C4-2B (cell line): ENCODE data around the gene ROM1.
"Not testable (repeated sequence)": the region's sequence is repeated elsewhere in the genome, so short reads cannot be mapped to it uniquely, and the experiment has no call there.

Experiments used
- H3K27ac ChIP-seq: fragments of 450-650 bp; 2 replicates; pipeline ENCODE4 v1.5.1; 2017
- ZFX ChIP-seq: fragments of 450-650 bp; IDR thresholded peaks from 2 replicates; pipeline ENCODE4 v1.6.1; 2017
- TF ChIP-seq, protein P1 (sequence below): fragments of 450-650 bp; conservative IDR thresholded peaks from 2 replicates; pipeline ENCODE4 v1.5.1; 2017; ENCODE audit warnings: mild to moderate bottlenecking

The ROM1 gene

DNA sequence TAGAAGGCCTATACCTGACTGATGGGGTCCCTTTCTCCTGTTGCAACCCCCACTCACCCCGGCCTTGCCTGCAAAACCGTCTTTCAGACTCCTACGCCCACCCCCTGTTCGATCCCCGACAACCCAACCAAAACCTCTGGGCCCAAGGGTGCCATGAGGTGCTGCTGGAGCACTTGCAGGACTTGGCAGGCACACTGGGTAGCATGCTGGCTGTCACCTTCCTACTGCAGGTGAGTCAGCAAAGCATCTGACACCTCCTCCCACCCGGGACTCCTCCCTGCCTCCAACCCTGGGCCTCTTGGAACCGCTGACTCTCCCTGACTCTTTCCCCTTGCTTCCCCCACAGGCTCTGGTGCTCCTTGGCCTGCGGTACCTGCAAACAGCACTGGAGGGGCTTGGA, 1.2 kb downstream of the ROM1 start:
- peak overlapping the region; percentile 80 for H3K27ac ChIP-seq
- no peak for TF ChIP-seq ZFX
- TF ChIP-seq, protein P1, sequence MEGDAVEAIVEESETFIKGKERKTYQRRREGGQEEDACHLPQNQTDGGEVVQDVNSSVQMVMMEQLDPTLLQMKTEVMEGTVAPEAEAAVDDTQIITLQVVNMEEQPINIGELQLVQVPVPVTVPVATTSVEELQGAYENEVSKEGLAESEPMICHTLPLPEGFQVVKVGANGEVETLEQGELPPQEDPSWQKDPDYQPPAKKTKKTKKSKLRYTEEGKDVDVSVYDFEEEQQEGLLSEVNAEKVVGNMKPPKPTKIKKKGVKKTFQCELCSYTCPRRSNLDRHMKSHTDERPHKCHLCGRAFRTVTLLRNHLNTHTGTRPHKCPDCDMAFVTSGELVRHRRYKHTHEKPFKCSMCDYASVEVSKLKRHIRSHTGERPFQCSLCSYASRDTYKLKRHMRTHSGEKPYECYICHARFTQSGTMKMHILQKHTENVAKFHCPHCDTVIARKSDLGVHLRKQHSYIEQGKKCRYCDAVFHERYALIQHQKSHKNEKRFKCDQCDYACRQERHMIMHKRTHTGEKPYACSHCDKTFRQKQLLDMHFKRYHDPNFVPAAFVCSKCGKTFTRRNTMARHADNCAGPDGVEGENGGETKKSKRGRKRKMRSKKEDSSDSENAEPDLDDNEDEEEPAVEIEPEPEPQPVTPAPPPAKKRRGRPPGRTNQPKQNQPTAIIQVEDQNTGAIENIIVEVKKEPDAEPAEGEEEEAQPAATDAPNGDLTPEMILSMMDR: no peak

DNA sequence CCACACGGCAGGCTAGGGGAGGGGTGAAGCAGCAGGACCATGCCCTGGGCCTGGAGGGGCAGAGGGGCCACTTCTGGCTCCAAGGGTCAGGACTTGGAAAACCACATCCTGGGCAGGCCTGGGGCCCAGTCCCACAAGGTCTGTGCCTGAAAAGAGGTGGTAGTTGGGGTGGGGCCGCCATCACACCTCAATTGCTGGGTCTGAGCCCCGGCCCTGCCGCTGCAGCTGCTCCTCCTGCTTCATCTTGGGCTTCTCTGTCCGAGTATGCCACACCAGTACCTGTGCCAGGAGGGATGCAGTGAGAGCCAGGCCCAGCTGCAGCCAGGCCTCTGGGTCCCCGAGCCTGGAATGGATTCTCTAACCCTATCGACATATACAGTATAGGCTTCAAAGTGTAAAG, 2.5 kb downstream of the ROM1 start:
- TF ChIP-seq ZFX: no peak
- TF ChIP-seq, protein P1: no peak
- H3K27ac ChIP-seq: no peak overlapping the region; the same call in 1 of the 2 replicates

DNA sequence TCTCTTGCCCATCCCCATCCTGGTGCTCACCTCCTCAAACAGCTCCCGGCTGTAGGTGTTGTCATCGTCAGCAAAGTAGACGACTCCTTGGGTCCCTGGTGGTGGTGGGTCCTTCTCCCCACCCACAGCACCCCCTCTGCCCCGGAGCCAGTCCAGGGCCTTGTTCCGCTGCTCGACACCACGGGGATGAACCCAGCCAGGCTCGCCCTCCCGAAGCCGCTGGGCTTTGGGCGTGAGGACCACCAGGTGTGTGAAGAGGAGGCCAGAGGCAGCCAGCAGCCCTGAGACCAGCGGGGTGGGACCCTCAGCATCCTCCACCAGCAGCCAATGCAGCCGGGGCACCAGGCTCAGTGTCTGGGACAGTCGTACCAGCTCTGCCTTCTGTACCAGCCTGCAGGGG, 3.9 kb downstream of the ROM1 start:
- H3K27ac ChIP-seq: not testable (repeated sequence)

DNA sequence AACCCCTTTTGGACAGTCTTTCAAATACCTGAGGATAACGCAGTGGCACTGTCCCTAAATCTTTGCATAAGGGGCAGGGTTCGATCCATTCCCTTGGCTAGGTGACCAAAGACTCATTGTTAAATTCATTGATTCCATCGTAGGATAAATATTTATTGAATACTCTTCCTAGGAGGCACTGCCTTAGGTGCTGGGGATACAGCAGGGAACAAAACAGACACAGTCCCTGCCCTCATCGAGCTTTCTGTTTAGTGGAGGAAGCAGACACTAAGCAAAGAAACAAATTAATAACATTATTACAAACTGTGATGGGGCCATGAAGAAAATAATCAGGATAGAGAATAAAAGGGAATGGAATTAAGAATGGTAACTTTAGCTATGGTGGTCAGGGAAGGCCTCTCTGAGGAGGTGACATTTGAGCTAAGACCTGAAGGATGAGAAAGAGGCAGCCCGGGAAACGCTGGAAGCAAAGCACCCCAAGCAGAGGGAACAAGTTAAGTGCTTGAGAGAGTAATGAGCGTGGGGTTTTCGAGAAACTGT, 8.0 kb downstream of the ROM1 start:
- H3K27ac ChIP-seq: peak overlapping the region; percentile 96
- TF ChIP-seq, protein P1: no peak
- no peak for TF ChIP-seq ZFX

DNA sequence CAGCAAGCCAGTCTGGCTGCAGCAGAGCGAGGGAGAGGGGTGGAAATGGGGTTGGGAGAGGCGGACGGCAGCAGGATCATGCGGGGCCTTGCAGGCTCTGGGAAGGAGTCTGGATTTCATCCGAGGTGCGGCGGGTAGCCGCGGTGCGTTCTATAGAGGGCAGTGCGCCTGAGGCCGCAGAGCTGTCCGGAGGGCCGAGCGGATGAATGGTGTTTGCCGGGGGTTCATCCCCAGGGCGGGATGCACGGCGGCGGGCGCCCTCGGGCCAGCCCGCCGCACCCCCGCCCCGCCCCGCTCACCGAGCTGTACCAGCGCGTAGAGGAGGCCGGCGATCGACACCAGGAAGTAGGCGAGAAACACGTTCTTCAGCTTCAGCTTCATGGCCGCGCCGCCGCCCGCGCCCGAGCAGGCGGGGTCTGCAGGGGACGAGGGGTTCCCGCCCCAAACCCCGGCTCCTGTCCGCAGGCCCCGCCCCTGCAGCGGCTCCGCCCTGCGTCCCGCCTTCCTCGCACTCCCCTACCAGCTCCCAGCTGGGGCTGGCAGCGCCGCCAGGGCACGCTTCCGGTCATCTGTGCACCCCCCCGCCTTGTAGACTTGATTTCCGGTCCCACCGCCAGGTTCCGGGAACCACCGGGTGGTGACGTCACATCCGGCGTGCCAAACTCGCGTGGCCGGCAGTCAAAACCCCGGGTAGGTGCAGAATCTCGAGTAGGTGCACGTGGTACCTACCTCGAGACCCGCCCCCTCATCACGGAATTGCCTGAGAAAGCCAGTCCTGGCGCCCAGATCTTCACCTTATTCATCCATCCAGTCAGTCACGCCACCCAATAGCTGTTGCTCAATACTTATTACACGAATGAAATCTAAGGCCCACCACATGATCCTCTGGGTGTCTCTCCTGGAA, 8.8 kb downstream of the ROM1 start, which contains the start of gene B3GAT3:
B3GAT3 (minus strand) TSS at position 420 of the 904 bp plus-strand sequence; CDS start at position 381, 39 bp downstream.
- H3K27ac ChIP-seq: peak within 1 kb of the TSS; percentile 96
- TF ChIP-seq, protein P1: no peak
- peak; percentile 82 for TF ChIP-seq ZFX

DNA sequence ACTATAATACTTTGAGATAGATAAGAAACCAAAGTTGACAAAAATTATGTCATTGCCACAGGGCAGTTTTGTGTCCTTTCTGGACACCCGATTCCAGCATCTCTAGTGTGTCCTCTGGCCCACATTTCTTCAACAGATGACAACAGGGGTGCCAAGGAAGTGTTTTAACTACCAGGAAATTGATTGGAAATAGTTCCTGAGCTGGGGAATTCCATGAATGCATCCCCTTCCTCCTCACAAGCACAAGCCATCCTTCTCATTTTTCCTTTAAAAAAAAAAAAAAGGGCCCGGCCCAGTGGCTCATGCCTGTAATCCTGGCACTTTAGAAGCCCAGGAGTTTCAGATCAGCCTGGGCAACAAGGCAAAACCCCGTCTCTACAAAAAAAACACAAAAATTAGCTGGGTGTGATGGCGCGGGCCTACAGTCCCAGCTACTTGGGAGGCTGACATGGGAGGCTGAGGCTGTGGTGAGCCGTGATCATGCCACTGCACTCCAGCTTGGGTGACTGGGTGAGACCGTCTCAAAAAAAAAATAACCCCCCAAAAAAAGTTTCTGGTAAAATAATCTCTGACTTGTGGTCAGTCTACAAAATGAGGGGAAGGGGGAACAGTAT, 9.5 kb downstream of the ROM1 start:
- peak overlapping the region; percentile 96 for H3K27ac ChIP-seq
- TF ChIP-seq ZFX: no peak
- TF ChIP-seq, protein P1: no peak

DNA sequence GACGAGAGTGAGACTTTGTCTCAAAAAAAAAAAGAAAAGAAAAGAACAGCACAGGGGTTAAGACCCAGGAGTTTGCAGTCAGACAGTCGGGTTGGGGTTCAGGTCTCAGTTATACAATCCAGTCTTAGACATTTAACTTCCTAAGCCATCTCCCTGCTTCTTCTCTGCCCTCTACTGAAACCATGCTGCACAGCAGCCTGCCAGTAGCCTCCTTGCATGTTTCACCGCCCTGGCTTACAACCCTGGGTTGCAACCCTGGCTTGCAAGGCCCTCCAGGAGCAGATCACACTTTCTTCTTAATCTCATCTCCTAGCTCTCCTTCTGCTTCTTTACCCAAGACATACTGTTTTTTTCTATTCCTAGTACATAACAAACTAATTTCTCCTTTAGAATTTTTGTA, 14.7 kb downstream of the ROM1 start:
- no peak overlapping the region for H3K27ac ChIP-seq

More for the DNA sequence above, 14.7 kb downstream of the ROM1 start:
- no peak for TF ChIP-seq ZFX
- TF ChIP-seq, protein P1: no peak
